ENCODE data around the gene TOP1.

TOP1 gene

GRCh38 chr20:41147767-41148191 lies 119.2 kb downstream of the TOP1 start:
- no peak for DNase-seq (ENCODE audit: low spot score)

GRCh38 chr20:41148942-41149341 lies 120.3 kb downstream of the TOP1 start:
- no peak for DNase-seq (ENCODE audit: low spot score)

GRCh38 chr20:41150664-41151063 lies 122.0 kb downstream of the TOP1 start:
- no peak for DNase-seq (ENCODE audit: low spot score)

GRCh38 chr20:41151134-41151869 lies 122.7 kb downstream of the TOP1 start:
- DNase-seq (ENCODE audit: low spot score), result no peak

- DNase-seq (ENCODE audit: low spot score), result no peak
Observed at GRCh38 chr20:41152108-41152757, 123.6 kb downstream of the TOP1 start.

- no peak for DNase-seq (ENCODE audit: low spot score)
Observed at GRCh38 chr20:41154436-41155176, 126.0 kb downstream of the TOP1 start.

- no peak for DNase-seq (ENCODE audit: low spot score)
Observed at GRCh38 chr20:41155261-41155660, 126.6 kb downstream of the TOP1 start.

- DNase-seq (ENCODE audit: low spot score), result no peak
Observed at GRCh38 chr20:41158082-41158625, 129.5 kb downstream of the TOP1 start.

- DNase-seq (ENCODE audit: low spot score), result no peak
Observed at GRCh38 chr20:41159547-41159946, 130.9 kb downstream of the TOP1 start.

- DNase-seq (ENCODE audit: low spot score), result no peak
Observed at GRCh38 chr20:41160686-41161085, 132.1 kb downstream of the TOP1 start.

- DNase-seq (ENCODE audit: low spot score), result no peak
Observed at GRCh38 chr20:41161886-41162285, 133.3 kb downstream of the TOP1 start.

GRCh38 chr20:41162396-41162795 lies 133.8 kb downstream of the TOP1 start:
- no peak for DNase-seq (ENCODE audit: low spot score)

- DNase-seq (ENCODE audit: low spot score), result no peak
Observed at GRCh38 chr20:41163821-41164220, 135.2 kb downstream of the TOP1 start.

- no peak for DNase-seq (ENCODE audit: low spot score)
Observed at GRCh38 chr20:41165001-41165882, 136.6 kb downstream of the TOP1 start.

GRCh38 chr20:41166201-41167117 lies 137.8 kb downstream of the TOP1 start:
- DNase-seq (ENCODE audit: low spot score), result no peak

GRCh38 chr20:41167118-41167470 lies 138.5 kb downstream of the TOP1 start:
- DNase-seq (ENCODE audit: low spot score), result no peak

GRCh38 chr20:41167481-41168253 lies 139.0 kb downstream of the TOP1 start:
- DNase-seq (ENCODE audit: low spot score), result no peak

- no peak for DNase-seq (ENCODE audit: low spot score)
Observed at GRCh38 chr20:41168281-41169161, 139.9 kb downstream of the TOP1 start.

GRCh38 chr20:41169162-41169690 lies 140.6 kb downstream of the TOP1 start:
- DNase-seq (ENCODE audit: low spot score), result no peak
